RWPE1 (cell line): ENCODE measurements around the gene SSTR5.
"Not testable (repeated sequence)": the region's sequence is repeated elsewhere in the genome, so short reads cannot be mapped to it uniquely, and the experiment has no call there.

Source experiments
- CTCF ChIA-PET: fragments of 350-600 bp; sonication (Branson Sonifier 250); formaldehyde crosslinking; extraction: SDS; loops from one replicate; lab custom pipeline; 2021; lab: Yijun Ruan, JAX
- POLR2A ChIA-PET: fragments of 400-600 bp; formaldehyde crosslinking; extraction: SDS; loops from one replicate; lab custom pipeline; 2020; ENCODE audit warnings: antibody characterized with exemption; ENCODE audit not compliant: low non-redundant PET; lab: Yijun Ruan, JAX
- DNase-seq: peaks from one replicate; pipeline ENCODE4 v3.0.0; 2012; ENCODE audit warnings: low spot score
- H3K27ac ChIP-seq: fragments of 450-650 bp; 2 replicates; pipeline ENCODE4 v1.5.1; 2017
- TF ChIP-seq, protein P1 (sequence below): fragments of 450-650 bp; conservative IDR thresholded peaks from 2 replicates; pipeline ENCODE4 v1.5.1; 2017; ENCODE audit warnings: low read depth, mild to moderate bottlenecking

Gene SSTR5

DNA sequence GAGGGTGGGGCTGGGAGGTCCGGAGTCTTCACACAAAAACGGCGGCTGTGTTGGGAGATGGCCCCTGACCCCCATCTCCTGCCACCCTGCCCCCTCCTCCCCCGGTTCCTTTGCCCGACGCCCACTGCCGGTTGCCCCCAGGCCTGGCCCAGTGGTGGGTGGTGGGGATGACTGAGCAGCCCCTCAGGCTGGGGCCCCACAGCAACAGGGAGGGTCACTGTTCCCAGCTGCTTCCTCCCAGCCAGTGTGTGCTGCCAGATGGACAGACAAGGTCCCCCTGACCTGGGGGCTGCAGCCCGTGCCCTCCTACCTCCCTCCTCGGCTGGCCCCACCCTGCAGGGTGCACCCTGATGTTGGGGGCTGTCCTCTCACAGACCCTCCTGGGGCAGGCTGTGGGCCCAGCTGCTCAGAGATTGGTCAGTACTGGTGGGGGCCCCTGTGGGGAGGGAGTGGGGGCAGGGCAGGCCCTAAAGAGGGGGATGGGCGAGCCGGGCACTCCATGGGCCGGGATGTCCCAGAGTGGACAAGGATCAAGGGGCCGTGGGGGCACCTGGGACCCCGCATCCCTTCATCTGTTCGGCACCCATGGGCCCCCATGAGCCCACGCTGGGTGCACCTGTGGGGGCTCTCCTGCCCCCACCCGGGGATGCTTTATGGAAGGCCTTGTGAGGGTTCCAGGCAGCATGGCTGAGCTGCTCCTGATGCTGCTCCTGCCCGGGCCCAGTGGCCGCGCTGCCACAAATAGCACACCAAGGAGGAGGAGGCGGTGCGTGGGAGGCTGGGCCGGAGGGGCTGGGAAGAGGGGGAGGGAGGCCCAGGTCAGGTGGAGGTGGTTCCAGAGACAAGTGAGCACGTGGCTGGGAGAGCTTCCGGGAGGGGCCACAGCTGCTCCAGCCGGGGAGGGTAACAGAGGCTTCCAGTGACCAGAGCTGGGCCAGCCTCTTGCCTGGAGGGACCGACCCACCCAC, 18.4 kb downstream of the SSTR5 start:
- ChIA-PET CTCF (no interaction called here), POLR2A (no interaction called here)
- DNase-seq: no peak
- TF ChIP-seq, protein P1, sequence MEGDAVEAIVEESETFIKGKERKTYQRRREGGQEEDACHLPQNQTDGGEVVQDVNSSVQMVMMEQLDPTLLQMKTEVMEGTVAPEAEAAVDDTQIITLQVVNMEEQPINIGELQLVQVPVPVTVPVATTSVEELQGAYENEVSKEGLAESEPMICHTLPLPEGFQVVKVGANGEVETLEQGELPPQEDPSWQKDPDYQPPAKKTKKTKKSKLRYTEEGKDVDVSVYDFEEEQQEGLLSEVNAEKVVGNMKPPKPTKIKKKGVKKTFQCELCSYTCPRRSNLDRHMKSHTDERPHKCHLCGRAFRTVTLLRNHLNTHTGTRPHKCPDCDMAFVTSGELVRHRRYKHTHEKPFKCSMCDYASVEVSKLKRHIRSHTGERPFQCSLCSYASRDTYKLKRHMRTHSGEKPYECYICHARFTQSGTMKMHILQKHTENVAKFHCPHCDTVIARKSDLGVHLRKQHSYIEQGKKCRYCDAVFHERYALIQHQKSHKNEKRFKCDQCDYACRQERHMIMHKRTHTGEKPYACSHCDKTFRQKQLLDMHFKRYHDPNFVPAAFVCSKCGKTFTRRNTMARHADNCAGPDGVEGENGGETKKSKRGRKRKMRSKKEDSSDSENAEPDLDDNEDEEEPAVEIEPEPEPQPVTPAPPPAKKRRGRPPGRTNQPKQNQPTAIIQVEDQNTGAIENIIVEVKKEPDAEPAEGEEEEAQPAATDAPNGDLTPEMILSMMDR: no peak
- H3K27ac ChIP-seq: peak overlapping the region; percentile 91

DNA sequence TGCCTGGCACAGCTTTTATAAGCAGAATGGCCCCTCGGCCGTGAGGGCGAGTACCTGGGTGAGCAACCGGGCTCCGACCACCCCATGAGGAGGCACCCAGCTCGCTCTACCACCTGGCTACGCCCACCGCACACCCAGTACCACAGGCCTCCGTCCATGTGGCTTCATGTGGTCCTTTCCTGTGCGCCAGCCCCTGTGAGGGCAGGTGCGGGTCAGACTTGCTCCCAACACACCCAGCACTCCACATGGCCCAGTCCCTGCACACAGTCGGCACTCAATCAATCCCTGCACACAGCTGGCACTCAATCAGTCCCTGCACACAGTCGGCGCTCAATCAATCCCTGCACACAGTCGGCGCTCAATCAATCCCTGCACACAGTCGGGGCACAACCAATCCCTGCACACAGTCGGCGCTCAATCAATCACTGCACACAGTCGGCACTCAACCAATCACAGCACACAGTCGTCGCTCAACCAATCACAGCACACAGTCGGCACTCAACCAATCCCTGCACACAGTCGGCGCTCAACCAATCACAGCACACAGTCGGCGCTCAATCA, 19.5 kb downstream of the SSTR5 start:
- CTCF ChIA-PET: no interaction called here
- POLR2A ChIA-PET: no interaction called here
- no peak for DNase-seq
- TF ChIP-seq, protein P1: no peak
- H3K27ac ChIP-seq: peak overlapping the region; percentile 91

DNA sequence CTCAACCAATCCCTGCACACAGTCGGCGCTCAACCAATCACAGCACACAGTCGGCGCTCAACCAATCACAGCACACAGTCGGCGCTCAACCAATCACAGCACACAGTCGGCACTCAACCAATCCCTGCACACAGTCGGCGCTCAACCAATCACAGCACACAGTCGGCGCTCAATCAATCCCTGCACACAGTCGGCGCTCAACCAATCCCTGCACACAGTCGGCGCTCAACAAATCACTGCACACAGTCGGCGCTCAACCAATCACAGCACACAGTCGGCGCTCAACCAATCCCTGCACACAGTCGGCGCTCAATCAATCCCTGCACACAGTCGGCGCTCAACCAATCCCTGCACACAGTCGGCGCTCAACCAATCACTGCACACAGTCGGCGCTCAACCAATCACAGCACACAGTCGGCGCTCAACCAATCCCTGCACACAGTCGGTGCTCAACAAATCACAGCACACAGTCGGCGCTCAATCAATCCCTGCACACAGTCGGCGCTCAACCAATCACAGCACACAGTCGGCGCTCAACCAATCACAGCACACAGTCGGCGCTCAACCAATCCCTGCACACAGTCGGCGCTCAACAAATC, 20.2 kb downstream of the SSTR5 start:
- CTCF ChIA-PET, H3K27ac ChIP-seq, POLR2A ChIA-PET, DNase-seq: not testable (repeated sequence)

DNA sequence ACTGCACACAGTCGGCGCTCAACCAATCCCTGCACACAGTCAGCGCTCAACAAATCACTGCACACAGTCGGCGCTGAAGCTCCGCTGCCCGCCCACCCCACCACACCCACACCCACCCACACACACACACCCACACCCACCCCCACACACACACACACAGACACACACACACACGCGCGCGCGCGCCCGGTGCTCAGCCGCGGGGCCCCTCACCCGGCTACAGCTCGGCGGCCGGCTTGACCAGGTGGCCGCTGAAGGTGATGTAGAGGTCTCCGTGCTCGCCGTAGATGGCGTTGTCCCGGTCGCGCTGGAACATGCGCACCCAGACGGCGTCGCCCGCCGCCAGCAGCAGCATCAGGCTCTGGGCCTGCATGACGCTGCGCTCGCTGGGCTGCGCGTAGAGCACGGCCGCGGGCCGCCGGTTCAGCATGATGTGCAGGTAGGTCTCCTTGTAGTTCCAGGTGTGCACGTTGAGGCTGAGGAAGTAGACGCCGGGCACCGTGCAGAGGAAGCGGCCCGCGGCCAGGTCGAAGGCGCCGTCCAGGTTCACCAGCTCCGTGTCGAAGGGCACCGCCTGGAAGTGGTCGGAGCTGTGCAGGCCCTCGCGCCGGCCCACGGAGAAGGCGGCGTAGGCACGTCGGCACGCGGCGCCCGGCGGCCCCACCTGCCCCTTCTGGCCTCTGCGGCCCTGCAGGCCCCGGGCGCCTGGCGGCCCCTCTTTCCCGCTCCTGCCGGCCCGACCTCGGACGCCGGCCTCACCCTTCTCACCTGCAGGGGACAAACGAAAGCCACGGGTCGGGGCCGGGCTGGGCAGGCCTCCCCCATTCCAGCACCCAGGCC, 21.0 kb downstream of the SSTR5 start:
- CTCF ChIA-PET: no interaction called here
- DNase-seq: no peak
- TF ChIP-seq, protein P1: no peak
- POLR2A ChIA-PET: no interaction called here
- peak overlapping the region; percentile 19; the same call in 1 of the 2 replicates for H3K27ac ChIP-seq

DNA sequence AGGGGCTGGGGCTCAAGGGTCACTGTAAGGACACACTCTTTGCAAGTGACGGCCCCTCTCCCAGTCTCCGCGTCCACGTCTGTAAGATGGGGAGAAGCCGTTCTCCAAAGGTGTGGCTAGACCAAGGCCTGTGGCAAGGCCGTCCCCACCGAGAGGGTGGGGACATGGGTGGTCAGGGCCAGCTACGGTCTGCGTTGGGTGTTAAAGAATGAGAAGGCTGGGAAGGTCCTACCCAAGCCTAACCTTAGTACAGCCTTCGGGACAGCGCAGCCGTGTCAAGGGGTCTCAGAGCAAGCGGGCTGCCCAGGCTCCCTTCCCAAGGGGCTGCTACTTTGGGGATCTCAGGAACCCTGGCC, 21.6 kb downstream of the SSTR5 start:
- peak overlapping the region; percentile 19; the same call in 1 of the 2 replicates for H3K27ac ChIP-seq
- ChIA-PET POLR2A (no interaction called here), CTCF (no interaction called here)
- TF ChIP-seq, protein P1: no peak
- no peak for DNase-seq

DNA sequence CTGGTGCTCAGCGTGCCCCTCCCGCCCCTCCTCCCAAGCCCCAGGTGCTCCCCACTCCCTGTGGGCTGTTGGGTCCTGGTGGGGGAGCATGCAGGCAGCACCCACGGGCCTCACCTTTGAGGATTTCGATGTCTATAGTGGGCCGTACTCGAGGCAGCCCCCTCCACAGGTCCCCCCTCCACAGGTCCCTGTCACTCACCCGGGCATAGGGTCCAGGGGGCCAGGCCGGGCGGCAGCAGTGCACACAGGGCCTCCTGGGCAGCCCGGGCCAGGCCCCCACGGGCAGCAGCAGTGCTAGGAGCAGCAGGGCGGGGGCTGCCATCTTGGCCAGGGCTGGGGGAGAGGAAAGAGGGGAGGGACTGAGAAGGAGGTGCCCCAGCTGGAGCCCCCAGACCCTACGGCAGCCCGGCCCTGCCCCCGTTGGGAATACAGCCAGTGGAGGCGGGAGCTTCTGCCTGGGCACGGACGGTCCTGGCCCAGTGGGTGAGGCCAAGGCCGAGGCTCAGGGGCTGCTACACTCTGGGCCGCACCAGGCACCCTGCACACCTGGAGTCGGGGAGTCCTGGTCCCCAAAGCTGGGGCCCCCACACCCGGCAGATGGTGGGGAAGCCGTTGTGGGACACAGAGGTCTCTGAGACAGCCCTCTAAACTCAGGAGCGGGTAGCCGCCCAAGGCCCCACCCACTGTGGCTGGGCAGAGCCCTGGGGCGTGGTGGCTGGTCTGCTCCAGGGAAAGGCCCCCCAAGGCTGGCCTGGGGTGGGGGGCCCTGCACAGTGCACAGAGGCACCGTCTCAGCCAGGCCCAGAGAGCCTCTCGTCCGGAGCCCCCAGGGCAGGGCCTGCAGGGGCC, 22.3 kb downstream of the SSTR5 start:
- CTCF ChIA-PET: no interaction called here
- peak overlapping the region; percentile 19; the same call in 1 of the 2 replicates for H3K27ac ChIP-seq
- DNase-seq: no peak
- POLR2A ChIA-PET: no interaction called here
- TF ChIP-seq, protein P1: no peak
